Measurements from ENCODE around the gene SET. TPM values are rescaled to one million over a fixed set of nuclear protein-coding genes. Genes with fewer than 3 reads are reported as not detected.
A peak's percentile ranks its signal among the peaks of the same experiment; 100 is the strongest.

The SET gene
- total and polyA plus RNA-seq, 2 of the 13 experiments (the other 11 are each of a cell fraction or from before 2014, with no cell fraction given): 94.2 to 611 TPM

DNA sequence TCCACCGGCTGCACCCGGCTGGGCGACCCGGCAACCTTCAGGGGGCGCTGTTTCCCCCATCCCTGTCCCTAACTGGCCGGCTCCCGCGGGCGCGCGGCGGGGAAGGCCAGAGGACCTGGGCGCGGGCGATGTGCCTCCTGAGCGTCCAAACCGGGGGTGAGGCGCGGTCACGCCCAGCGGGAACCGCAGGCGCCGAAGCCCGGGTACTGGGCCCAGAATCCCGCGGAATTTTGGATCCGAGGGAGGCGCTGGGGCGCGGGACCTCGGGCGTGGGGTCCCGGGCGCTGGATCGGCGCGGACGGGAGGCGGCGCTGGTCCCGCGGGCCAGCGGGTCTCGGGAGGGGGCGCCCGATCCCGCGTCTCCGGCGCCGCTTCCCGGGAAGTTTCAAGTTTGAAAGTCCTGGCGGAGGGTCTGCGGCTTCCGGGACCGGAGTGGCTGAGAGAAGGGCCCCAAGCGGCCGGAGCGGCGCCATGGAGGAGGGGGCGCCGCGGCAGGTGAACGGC, 13.5 kb downstream of the SET start, which contains the start of gene PKN3 (continued):
- TF ChIP-seq, protein P1, sequence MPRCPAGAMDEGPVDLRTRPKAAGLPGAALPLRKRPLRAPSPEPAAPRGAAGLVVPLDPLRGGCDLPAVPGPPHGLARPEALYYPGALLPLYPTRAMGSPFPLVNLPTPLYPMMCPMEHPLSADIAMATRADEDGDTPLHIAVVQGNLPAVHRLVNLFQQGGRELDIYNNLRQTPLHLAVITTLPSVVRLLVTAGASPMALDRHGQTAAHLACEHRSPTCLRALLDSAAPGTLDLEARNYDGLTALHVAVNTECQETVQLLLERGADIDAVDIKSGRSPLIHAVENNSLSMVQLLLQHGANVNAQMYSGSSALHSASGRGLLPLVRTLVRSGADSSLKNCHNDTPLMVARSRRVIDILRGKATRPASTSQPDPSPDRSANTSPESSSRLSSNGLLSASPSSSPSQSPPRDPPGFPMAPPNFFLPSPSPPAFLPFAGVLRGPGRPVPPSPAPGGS (CRISPR knock-in tag; IDR thresholded peaks at IDR 0.05): peak; percentile 31; the same call in 1 of the 2 replicates
- TF ChIP-seq GABPB1 (CRISPR knock-in tag; IDR thresholded peaks at IDR 0.05) (peak; percentile 82), AGO2 (optimal IDR thresholded peaks at IDR 0.05; ENCODE audit: low read depth, low read length) (peak; percentile 24), HOXA7 (CRISPR knock-in tag; IDR thresholded peaks at IDR 0.05) (no peak), ZNF382 (CRISPR knock-in tag; IDR thresholded peaks at IDR 0.05; ENCODE audit: borderline replicate concordance) (no peak), ZNF317 (CRISPR knock-in tag; IDR thresholded peaks at IDR 0.05) (no peak), HDAC1 (CRISPR knock-in tag; IDR thresholded peaks at IDR 0.05) (peak; percentile 62), ZNF607 (CRISPR knock-in tag; IDR thresholded peaks at IDR 0.05; ENCODE audit: borderline replicate concordance) (peak; percentile 78; the same call in 1 of the 2 replicates), KDM5B (CRISPR knock-in tag; IDR thresholded peaks at IDR 0.05; ENCODE audit: borderline replicate concordance) (peak; percentile 71; the same call in 1 of the 2 replicates), EED (CRISPR knock-in tag; IDR thresholded peaks at IDR 0.05) (0 out of 2 replicates have a peak, but pooled peaks have one; percentile 66), ZNF605 (CRISPR knock-in tag; IDR thresholded peaks at IDR 0.05) (peak; percentile 29; the same call in 1 of the 2 replicates), ESRRA (CRISPR knock-in tag; IDR thresholded peaks at IDR 0.05; ENCODE audit: low read depth) (0 out of 2 replicates have a peak, but pooled peaks have one; percentile 16), SPEN (CRISPR knock-in tag; IDR thresholded peaks at IDR 0.05; ENCODE audit: low read depth) (0 out of 2 replicates have a peak, but pooled peaks have one; percentile 55), SNAI1 (CRISPR knock-in tag; IDR thresholded peaks at IDR 0.05; ENCODE audit: borderline replicate concordance) (0 out of 2 replicates have a peak, but pooled peaks have one; percentile 43)
- TF ChIP-seq, protein P2, sequence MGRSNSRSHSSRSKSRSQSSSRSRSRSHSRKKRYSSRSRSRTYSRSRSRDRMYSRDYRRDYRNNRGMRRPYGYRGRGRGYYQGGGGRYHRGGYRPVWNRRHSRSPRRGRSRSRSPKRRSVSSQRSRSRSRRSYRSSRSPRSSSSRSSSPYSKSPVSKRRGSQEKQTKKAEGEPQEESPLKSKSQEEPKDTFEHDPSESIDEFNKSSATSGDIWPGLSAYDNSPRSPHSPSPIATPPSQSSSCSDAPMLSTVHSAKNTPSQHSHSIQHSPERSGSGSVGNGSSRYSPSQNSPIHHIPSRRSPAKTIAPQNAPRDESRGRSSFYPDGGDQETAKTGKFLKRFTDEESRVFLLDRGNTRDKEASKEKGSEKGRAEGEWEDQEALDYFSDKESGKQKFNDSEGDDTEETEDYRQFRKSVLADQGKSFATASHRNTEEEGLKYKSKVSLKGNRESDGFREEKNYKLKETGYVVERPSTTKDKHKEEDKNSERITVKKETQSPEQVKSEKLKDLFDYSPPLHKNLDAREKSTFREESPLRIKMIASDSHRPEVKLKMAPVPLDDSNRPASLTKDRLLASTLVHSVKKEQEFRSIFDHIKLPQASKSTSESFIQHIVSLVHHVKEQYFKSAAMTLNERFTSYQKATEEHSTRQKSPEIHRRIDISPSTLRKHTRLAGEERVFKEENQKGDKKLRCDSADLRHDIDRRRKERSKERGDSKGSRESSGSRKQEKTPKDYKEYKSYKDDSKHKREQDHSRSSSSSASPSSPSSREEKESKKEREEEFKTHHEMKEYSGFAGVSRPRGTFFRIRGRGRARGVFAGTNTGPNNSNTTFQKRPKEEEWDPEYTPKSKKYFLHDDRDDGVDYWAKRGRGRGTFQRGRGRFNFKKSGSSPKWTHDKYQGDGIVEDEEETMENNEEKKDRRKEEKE (IDR thresholded peaks at IDR 0.05): no peak
- TF ChIP-seq, protein P3, sequence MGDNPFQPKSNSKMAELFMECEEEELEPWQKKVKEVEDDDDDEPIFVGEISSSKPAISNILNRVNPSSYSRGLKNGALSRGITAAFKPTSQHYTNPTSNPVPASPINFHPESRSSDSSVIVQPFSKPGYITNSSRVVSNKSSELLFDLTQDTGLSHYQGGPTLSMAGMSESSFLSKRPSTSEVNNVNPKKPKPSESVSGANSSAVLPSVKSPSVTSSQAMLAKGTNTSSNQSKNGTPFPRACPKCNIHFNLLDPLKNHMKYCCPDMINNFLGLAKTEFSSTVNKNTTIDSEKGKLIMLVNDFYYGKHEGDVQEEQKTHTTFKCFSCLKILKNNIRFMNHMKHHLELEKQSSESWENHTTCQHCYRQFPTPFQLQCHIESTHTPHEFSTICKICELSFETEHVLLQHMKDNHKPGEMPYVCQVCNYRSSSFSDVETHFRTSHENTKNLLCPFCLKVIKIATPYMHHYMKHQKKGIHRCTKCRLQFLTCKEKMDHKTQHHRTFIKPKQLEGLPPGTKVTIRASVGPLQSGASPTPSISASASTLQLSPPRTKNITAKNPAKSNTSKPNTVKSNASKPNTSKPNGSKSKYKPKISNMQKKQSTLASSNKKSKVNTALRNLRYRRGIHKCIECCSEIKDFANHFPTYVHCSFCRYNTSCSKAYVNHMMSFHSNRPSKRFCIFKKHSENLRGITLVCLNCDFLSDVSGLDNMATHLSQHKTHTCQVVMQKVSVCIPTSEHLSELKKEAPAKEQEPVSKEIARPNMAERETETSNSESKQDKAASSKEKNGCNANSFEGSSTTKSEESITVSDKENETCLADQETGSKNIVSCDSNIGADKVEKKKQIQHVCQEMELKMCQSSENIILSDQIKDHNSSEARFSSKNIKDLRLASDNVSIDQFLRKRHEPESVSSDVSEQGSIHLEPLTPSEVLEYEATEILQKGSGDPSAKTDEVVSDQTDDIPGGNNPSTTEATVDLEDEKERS (CRISPR knock-in tag; IDR thresholded peaks at IDR 0.05): peak; percentile 79; the same call in 1 of the 2 replicates
- TF ChIP-seq, protein P4, sequence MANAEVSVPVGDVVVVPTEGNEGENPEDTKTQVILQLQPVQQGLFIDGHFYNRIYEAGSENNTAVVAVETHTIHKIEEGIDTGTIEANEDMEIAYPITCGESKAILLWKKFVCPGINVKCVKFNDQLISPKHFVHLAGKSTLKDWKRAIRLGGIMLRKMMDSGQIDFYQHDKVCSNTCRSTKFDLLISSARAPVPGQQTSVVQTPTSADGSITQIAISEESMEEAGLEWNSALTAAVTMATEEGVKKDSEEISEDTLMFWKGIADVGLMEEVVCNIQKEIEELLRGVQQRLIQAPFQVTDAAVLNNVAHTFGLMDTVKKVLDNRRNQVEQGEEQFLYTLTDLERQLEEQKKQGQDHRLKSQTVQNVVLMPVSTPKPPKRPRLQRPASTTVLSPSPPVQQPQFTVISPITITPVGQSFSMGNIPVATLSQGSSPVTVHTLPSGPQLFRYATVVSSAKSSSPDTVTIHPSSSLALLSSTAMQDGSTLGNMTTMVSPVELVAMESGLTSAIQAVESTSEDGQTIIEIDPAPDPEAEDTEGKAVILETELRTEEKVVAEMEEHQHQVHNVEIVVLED (CRISPR knock-in tag; IDR thresholded peaks at IDR 0.05; ENCODE audit: borderline replicate concordance): peak; percentile 18; the same call in 1 of the 2 replicates
- TF ChIP-seq, protein P5, sequence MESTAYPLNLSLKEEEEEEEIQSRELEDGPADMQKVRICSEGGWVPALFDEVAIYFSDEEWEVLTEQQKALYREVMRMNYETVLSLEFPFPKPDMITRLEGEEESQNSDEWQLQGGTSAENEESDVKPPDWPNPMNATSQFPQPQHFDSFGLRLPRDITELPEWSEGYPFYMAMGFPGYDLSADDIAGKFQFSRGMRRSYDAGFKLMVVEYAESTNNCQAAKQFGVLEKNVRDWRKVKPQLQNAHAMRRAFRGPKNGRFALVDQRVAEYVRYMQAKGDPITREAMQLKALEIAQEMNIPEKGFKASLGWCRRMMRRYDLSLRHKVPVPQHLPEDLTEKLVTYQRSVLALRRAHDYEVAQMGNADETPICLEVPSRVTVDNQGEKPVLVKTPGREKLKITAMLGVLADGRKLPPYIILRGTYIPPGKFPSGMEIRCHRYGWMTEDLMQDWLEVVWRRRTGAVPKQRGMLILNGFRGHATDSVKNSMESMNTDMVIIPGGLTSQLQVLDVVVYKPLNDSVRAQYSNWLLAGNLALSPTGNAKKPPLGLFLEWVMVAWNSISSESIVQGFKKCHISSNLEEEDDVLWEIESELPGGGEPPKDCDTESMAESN (CRISPR knock-in tag; conservative IDR thresholded peaks at IDR 0.05): peak; percentile 59; the same call in 1 of the 2 replicates
